Activated T-helper 2 cell treated with anti-CD3 and anti-CD28 coated beads, Interferon-gamma antibody, Interleukin-2, Interleukin-4, amounts not matched to agents 10 μg/mL and 5 μg/mL and 100 μg/mL, durations not matched to agents 14 hours and 24 hours and 36 hours (primary cell): ENCODE results near the gene SLC8A1. TPM values are rescaled to one million over a fixed set of nuclear protein-coding genes. Genes with fewer than 3 reads are reported as not detected.

Source experiments
- DNase-seq: peaks from one replicate; pipeline ENCODE4 v3.0.0; 2021; ENCODE audit warnings: low spot score
- H3K27ac Mint-ChIP-seq: one replicate; pipeline ENCODE4 v1.8.0; 2021; ENCODE audit warnings: mixed read lengths
- H3K27me3 Mint-ChIP-seq: one replicate; pipeline ENCODE4 v1.8.0; 2021; ENCODE audit warnings: low read depth, mixed read lengths
- H3K36me3 Mint-ChIP-seq: one replicate; pipeline ENCODE4 v1.8.0; 2021; ENCODE audit warnings: low read depth, mixed read lengths
- H3K4me1 Mint-ChIP-seq: one replicate; pipeline ENCODE4 v1.8.0; 2021; ENCODE audit warnings: low read depth, mixed read lengths
- H3K4me3 Mint-ChIP-seq: one replicate; pipeline ENCODE4 v1.8.0; 2021; ENCODE audit warnings: low read depth, mild to moderate bottlenecking, moderate library complexity, mixed read lengths
- H3K9me3 Mint-ChIP-seq: one replicate; pipeline ENCODE4 v1.8.0; 2021; ENCODE audit warnings: mixed read lengths
- intact Hi-C: fragments of 100-400 bp; cut with micrococcal nuclease; formaldehyde crosslinking; loops from one replicate; pipeline ENCODE4 v1.15.1; 2023
- total RNA-seq: library from RNA; stranded (reverse); gene quantifications from 2 replicates; pipeline ENCODE4 v1.2.3, GENCODE V29; 2022

The SLC8A1 gene
- total RNA-seq, 1 donor from 2014 or later, result 5.5 TPM

DNA sequence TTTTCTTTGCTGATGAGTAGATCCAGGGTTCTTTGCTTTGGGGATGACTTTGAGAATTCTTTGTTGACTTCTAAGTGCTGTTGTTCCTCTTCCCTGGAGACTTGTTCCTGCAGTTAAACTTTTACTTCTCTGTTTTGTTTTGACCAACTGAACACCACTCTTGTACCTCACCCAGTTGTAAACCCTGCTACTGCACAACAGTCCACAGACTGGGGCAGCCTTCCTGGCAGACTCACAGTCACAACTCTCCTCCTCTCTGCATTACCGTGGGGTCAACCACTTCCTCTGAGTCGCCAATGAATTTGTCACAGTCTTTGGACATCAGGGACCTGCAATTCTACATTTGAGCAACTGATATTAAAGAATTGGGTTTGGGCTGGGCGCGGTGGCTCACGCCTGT, 3.8 kb upstream of the SLC8A1 start:
- Mint-ChIP-seq H3K9me3 (no peaks in the 10 kb centered on the region), H3K36me3 (peaks cover 3% of the 10 kb centered on the region), H3K27ac (no peak overlapping the region), H3K27me3 (peaks cover 36% of the 10 kb centered on the region), H3K4me3 (no peak overlapping the region), H3K4me1 (peaks cover 13% of the 10 kb centered on the region)
- no peak for DNase-seq
- intact Hi-C loops, result loop anchor here (10.0 kb wide), 1 partner anchor 211 kb away; no protein-coding TSS in a partner anchor

DNA sequence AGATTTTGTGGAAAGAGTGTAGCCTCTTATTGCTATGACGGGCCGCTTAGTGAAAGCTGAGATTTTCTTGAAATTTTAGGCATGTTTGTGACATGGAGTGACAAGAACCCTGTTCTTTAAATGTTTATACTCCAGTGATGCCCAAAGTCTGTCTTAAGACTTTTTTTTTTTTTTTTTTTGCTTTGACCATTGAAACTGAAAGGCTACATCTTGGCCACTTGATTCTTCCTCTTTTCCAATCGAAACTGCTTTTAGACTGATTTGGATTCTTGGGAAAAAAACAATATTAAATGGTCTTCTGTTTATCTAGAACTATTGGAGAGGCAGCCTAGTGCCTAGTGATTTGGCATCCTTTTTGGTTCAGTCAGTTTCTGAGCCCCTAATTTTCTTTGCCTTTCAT, 2.4 kb upstream of the SLC8A1 start:
- intact Hi-C loops, result loop anchor here (10.0 kb wide), 1 partner anchor 210 kb away; no protein-coding TSS in a partner anchor
- Mint-ChIP-seq H3K9me3 (no peaks in the 10 kb centered on the region), H3K4me3 (no peak overlapping the region), H3K27me3 (peaks cover 45% of the 10 kb centered on the region), H3K36me3 (peaks cover 3% of the 10 kb centered on the region), H3K4me1 (peaks cover 22% of the 10 kb centered on the region), H3K27ac (no peak overlapping the region)
- no peak for DNase-seq

DNA sequence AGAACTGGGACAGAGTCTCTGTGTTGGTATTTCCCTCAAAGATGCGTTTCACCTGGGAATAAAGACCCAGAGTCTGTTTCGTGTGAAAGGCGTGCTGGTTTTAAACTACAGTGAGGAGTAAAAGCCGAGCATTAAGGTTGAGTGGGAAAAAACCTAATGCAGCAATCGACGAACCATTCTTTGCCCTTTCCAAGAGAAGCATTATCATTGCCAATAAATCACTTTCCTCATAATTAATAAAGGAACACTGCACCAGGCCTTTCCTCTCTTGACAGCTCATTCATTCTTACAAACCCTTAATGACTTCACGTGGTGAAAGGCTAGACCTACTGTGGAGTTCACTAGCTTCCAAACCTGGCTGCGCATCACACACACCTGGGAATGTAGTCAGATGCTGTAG, 896 bp upstream of the SLC8A1 start:
- peak overlapping the region; percentile 78 for H3K27ac Mint-ChIP-seq
- peaks cover 51% of the 10 kb centered on the region for H3K27me3 Mint-ChIP-seq
- H3K4me1 Mint-ChIP-seq, result peaks cover 25% of the 10 kb centered on the region
- peaks cover 3% of the 10 kb centered on the region for H3K36me3 Mint-ChIP-seq
- H3K4me3 Mint-ChIP-seq, result peak overlapping the region; percentile 94
- H3K9me3 Mint-ChIP-seq, result no peaks in the 10 kb centered on the region
- intact Hi-C loops, result loop anchor here (10.0 kb wide), 1 partner anchor 208 kb away; no protein-coding TSS in a partner anchor
- no peak for DNase-seq

DNA sequence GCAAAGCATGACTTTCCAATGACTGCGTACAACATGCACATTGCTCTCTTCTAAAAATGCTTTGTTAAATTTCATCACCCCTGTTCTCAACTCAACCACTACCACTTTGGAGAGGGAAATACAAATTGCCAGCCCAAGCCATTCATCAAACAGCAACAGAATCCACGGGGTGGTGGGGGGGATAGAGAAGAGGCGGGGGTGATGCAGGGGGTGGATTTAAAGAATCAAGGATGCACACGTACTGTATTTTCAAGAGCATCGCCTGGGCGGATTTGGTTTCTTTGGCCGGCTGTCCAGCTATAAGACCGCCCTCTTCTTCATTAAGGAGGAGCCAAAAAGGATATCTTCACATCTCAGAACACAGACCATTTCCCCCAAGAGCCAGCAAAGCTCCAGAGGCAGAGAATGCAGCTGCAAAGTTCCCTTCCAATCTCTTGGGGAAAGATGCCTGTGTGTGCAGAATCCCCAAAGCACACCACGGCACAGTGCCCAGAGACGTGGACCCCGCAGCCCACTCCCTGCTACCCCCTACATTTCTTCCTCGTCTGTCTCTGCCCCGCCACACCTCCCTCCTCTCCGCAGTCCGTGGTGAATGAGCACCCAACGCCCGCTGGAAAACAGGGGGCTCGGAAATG, 977 bp downstream of the SLC8A1 start:
- Mint-ChIP-seq H3K27ac (no peak overlapping the region), H3K4me1 (peaks cover 25% of the 10 kb centered on the region), H3K4me3 (peak overlapping the region; percentile 88), H3K9me3 (no peaks in the 10 kb centered on the region), H3K36me3 (peaks cover 3% of the 10 kb centered on the region), H3K27me3 (peaks cover 51% of the 10 kb centered on the region)
- intact Hi-C loops, result loop anchor here (2.0 to 10.0 kb wide), 2 partner anchors 206 to 538 kb away; no protein-coding TSS in a partner anchor
- DNase-seq, result no peak

DNA sequence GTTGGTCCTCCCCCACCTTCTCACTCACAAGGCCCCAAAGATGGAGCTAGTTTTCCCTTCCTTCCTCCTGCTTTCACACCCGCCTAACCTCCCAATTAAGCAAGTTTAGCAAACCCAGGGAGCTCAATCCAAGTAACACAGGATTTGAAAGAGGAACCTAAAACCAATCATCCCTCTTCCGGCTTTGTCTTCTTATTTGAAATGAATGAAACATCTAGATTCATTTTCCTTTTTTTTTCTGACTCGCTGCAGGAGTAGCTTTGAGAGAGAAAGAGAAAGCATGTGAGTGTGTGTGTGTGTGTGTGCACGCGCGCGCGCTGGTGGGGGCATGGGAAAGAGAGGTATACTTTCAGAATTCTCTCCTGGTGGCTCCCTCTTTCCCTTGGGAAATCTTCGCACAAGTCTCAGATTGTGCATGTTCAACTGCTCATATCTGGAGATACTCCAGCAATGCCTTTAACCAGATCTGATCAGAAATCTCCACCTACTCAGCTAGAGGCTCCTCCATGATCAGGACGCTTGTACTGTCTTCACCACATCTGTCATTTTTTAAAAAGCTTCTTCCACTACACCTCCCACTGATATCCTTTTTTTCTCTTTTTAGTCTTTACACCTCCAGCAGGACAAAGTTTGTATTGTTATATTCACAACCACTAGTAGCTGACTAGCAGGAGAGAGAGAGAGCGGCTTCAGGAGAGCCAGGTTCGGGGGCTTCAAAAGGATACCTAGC, 1.7 kb downstream of the SLC8A1 start:
- Mint-ChIP-seq H3K4me1 (peaks cover 25% of the 10 kb centered on the region), H3K9me3 (no peaks in the 10 kb centered on the region), H3K36me3 (peaks cover 3% of the 10 kb centered on the region), H3K27me3 (peaks cover 48% of the 10 kb centered on the region), H3K27ac (no peak overlapping the region), H3K4me3 (peak overlapping the region; percentile 88)
- DNase-seq, result no peak
- intact Hi-C loops, result loop anchor here (2.0 to 10.0 kb wide), 2 partner anchors 205 to 537 kb away; no protein-coding TSS in a partner anchor

DNA sequence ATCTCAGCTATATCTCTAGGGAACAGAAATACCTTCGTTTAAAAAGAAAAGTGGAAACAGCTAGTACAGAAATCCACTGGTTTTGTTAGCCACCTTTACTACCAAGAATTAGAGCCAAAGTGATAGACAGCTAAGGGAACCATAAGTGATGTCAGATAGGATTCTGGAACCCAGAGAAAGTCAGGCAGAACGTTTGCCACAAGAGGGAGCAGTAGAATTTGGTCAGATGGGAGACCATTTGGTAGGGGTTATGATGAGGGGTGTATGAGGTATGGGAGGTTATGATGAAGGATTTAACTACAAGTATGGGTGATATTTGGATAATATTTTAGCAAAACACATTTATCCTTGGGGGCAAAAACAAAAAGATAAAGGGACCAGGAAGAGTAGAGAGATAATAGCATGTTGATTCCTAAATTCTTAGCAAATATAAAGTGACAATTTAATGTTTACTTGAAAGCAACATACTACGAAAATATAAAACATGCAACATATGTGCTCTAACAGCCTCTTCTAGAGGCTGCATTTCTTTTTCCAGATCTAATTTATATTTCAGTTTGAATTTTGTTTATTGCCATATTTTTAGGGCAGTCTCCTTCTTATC, 3.3 kb downstream of the SLC8A1 start:
- intact Hi-C loops, result loop anchor here (5.0 kb wide), 1 partner anchor 104 kb away; no protein-coding TSS in a partner anchor
- Mint-ChIP-seq H3K36me3 (peaks cover 3% of the 10 kb centered on the region), H3K4me1 (peaks cover 25% of the 10 kb centered on the region), H3K27me3 (peaks cover 38% of the 10 kb centered on the region), H3K4me3 (no peak overlapping the region), H3K27ac (no peak overlapping the region), H3K9me3 (no peaks in the 10 kb centered on the region)
- no peak for DNase-seq

DNA sequence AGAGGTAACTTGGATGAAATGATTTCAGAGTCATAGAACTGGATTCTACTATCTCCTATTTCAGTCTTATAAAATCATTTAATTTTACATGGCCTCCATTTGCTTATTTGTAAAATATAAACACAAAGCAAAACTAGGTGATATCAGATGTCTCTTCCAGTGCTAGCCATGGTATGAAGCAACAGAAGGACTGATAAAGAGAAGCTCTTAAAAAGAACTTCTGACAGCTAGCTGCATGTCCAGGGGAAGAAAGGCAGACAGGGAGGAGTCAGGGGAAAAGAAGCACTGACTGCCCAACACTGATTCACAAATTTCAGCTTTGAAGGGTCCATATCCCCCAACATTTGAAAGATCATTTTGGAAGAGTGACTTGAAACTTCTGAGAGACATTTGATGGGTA, 6.4 kb downstream of the SLC8A1 start:
- intact Hi-C loops, result loop anchor here (5.0 kb wide), 1 partner anchor 107 kb away; no protein-coding TSS in a partner anchor
- H3K4me1 Mint-ChIP-seq, result peaks cover 14% of the 10 kb centered on the region
- no peak overlapping the region for H3K4me3 Mint-ChIP-seq
- DNase-seq, result no peak
- no peaks in the 10 kb centered on the region for H3K9me3 Mint-ChIP-seq
- no peak overlapping the region for H3K27ac Mint-ChIP-seq
- peaks cover 18% of the 10 kb centered on the region for H3K27me3 Mint-ChIP-seq
- no peaks in the 10 kb centered on the region for H3K36me3 Mint-ChIP-seq

DNA sequence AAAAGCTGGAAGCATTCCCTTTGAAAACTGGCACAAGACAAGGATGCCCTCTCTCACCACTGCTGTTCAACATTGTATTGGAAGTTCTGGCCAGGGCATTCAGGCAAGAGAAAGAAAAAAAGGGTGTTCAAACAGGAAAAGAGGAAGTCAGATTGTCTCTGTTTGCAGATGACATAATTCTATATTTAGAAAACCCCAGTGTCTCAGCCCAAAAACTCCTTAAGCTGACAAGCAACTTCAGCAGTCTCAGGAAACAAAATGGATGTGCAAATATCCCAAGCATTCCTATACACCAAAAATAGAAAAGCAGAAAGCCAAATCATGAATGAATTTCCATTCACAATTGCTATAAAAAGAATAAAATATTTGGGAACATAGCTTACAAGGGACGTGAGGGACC, 11.1 kb downstream of the SLC8A1 start:
- Mint-ChIP-seq H3K36me3 (no peaks in the 10 kb centered on the region), H3K27ac (no peak overlapping the region), H3K9me3 (no peaks in the 10 kb centered on the region), H3K27me3 (peaks cover 4% of the 10 kb centered on the region), H3K4me1 (peaks cover 4% of the 10 kb centered on the region), H3K4me3 (no peak overlapping the region)
- intact Hi-C loops, result loop anchor here (5.0 kb wide), 1 partner anchor 44 kb away; no protein-coding TSS in a partner anchor
- no peak for DNase-seq

DNA sequence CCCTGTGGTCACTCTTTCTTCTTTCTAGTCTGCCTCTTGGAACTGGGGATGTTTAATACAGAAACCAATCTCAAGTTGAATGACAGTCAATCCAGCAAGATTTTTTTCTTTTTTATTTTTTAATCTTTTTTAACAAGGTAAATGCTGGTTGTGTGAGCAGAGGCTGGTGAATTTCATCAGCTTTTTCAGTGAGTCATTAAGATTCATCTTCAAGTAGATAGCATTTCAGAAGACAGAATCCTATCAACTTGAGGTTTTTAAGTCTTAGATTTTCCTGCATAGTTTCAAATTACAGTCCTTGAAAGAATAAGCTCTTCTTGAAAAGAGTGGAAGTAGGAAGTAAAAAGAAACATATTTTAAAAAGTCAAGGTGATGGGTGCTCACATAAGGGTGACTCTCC, 12.4 kb downstream of the SLC8A1 start:
- Mint-ChIP-seq H3K4me3 (no peak overlapping the region), H3K36me3 (no peaks in the 10 kb centered on the region), H3K4me1 (peaks cover 4% of the 10 kb centered on the region), H3K27me3 (peaks cover 4% of the 10 kb centered on the region), H3K27ac (no peak overlapping the region), H3K9me3 (no peaks in the 10 kb centered on the region)
- DNase-seq, result no peak
- intact Hi-C loops, result no loop called here

DNA sequence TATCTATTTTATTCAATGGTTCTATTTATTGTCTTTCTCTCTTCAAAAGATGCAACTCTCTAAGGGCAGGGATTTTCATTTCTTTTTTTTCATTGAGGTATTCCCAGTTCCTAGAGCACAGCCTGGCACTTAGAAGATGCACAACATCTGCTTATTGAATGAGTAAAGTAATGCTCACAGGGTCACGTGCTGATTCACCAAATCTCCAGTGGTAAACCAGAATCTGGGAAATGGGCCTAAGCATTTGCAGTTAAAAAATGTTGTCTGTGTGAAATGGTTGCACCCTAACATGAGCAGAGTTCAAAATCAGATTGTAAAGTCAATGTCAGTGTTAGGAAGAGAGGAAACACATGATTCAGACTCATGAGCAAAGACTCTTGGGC, 15.8 kb downstream of the SLC8A1 start:
- H3K36me3 Mint-ChIP-seq, result no peaks in the 10 kb centered on the region
- intact Hi-C loops, result no loop called here
- no peak for DNase-seq
- peaks cover 4% of the 10 kb centered on the region for H3K4me1 Mint-ChIP-seq
- peaks cover 4% of the 10 kb centered on the region for H3K27me3 Mint-ChIP-seq
- no peak overlapping the region for H3K4me3 Mint-ChIP-seq
- no peak overlapping the region for H3K27ac Mint-ChIP-seq
- H3K9me3 Mint-ChIP-seq, result no peaks in the 10 kb centered on the region

DNA sequence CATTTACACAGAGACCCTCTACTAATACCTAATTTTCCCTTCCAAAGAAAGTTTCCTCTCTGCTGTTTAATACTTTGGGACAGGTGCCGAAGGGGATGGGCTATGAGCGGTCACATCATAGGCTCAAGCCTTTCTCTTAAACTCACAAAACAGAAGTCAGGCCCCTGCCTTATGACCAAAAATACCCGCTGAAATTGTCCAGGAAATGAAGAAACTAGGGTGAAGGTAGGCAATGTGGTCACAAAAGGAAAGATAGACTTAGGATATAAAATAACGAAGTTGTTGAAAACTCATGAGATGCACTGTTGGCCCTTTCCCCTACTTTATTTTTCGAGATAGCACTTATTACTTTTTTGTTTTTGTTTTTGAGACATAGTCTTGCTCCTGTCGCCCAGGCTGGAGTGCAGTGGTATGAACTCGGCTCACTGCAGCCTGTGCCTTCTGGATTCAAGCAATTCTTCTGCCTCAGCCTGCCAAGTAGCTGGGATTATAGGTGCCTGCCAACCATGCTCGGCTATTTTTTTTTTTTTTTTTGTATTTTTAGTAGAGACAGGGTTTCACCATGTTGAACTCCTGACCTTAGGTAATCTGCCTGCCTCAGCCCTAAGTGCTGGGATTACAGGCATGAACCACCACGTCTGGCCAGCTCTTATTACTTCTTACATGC, 16.3 kb downstream of the SLC8A1 start:
- Mint-ChIP-seq H3K27me3 (peaks cover 2% of the 10 kb centered on the region), H3K4me3 (no peak overlapping the region), H3K36me3 (no peaks in the 10 kb centered on the region), H3K9me3 (no peaks in the 10 kb centered on the region), H3K4me1 (no peaks in the 10 kb centered on the region), H3K27ac (no peak overlapping the region)
- no peak for DNase-seq
- intact Hi-C loops, result no loop called here

DNA sequence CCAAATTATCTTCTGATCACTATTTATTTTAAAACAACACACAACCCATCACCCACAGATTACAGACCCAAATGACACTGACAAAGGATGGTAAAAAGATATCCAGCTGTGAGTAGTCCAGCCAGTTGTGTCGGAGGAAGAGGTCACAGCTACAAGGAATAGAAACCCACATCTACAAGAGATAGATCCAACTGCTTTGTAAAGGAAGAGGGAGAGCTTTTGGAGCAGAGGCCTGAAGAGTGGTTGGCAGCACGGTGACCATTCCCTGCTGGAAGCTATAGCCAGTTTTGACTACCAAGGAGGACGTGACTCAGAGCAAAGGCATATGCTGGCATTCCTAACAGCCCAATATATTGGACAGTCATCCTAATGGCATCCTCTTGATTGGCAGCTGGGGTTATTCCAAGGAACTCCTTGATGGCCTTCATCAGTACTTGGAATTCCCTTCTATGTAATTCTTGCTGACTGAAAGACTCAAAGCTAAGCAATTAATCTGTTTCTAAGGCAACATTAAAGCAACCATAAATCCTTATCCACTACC, 17.1 kb downstream of the SLC8A1 start:
- intact Hi-C loops, result no loop called here
- no peak for DNase-seq
- Mint-ChIP-seq H3K27me3 (peaks cover 2% of the 10 kb centered on the region), H3K36me3 (no peaks in the 10 kb centered on the region), H3K27ac (no peak overlapping the region), H3K9me3 (no peaks in the 10 kb centered on the region), H3K4me3 (no peak overlapping the region), H3K4me1 (no peaks in the 10 kb centered on the region)
